HG03442 (cell line): ENCODE data around the gene ERCC2.

Experiments used
- ATAC-seq: cut with Tn5 transposase; IDR thresholded peaks from one replicate; pipeline ENCODE4 v1.9.1; 2021; ENCODE audit warnings: mild to moderate bottlenecking, moderate library complexity; ENCODE audit not compliant: unreplicated experiment

The ERCC2 gene

DNA sequence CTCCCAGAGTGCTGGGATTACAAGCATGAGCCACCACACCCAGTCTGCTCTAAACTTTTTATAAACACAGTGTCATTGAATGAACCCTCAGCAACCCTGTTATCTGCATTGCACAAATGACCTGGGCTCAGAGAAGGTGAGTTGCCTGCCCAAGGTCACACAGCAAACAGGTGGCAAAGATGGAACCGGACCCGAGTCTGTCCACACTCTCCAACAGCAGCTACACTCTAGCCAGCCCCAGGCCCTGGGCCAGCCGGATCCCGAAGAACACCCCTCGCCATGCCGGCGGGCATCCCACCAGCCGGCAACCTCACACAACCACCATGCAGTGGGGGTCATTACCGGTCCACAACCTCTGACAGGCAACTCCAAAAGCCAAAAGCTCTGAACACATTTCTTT is 14.5 kb downstream of the ERCC2 start:
- no peak for ATAC-seq

DNA sequence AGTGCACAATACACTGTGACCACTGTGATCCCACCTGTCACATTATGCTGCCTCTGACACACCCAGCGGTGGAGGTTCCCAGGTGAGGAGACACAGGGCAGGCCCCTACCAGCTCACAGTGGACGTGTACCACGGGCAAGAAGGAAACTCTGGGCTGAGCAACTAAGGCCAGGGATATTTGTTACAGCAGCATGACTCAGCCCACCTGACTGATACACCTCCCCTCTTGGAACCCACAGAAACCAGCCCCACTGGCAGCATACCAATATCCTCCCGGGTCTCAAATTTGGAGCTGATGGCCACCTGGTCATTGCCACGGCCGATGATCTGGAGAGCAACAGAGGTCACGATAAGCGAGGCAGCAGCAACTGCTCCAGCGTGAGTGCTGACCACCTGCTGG is 15.0 kb downstream of the ERCC2 start:
- ATAC-seq, result no peak

DNA sequence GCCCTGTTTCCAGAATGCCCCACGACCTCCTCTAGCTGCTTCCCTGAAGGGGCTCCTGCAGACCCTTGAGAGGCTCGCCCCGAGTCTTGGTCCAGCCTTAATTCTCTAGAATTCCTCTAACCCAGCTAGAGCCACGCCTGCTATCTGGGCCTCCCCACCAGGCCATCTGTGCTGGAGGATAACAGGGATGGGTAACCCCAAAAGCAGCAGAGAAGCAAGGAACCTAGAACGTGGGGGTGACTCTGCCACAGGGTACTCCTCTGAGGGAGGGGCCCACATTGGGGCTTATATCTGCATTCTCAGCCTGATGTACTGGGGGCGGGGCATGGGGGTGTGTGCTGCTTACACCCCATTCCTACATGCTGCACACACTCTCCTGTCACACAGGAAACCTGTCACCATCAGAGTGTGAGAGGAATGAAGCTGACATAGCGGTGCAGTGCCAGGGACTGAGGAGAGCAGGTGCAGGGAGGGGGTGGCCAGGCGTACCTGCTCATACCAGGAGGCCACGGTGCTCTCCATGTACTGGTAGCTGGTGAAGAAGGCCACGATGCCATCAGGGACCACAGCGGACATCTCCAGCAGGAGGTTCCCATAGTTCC is 16.0 kb downstream of the ERCC2 start:
- ATAC-seq, result no peak

DNA sequence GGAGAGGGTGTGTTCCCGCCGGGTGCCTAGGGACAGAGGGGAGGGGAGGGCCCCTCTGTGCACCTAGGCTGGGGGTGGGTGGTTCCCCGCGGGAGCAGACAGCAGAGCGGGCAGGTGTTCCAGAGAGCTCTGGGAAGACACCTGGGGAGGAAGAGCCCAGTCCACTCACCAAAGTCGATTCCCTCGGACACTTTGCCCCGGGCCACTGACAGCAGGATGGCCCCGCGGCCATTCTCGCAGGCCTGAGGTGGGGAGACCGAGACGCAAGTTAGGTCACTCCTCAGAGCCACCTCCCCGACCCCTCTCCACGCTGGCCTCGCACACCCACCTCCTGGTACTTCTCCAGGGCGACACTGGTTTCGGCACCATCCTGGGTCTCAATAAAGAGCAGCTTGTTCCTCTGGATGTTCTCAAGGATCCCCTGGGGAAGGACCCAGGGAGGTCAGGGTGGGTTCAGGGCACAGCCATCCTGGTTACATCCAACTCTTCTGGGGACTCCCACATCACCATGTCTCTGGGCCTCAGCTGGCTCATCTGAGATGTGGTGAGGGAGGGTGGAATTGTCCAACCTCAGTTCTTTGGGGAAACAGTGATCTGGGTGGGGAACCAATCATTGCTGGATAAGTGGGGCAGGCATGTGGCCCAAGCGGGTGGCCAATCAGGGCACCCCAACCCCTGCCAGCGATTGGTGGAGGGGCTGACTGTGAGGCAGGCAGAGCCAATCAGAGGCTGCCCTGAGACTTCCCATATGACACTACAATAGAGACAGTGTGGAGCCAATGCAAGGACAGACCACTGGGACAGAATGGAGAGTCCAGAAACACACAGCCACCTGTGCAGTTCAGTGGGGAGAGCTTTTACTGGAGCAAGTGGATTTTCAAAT is 17.2 kb downstream of the ERCC2 start:
- no peak for ATAC-seq

DNA sequence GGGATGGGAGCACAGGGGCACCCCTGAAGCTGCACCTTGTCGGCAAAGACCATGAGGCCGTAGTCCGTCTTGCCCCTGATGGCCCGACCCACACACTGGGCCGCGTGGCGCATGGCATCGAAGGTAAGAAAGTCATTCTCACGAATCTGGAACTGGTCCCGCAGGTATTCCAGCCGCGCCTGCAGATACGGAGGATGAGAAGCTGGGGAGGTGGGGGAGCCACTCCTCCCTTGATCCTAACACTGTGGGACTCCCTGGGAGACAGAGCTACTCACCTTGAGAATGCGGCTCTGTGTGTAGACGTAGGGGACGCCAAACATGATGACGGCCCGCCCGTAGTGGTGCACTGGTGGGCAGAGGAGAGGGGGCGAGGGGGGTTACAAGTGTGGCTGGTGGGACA is 17.9 kb downstream of the ERCC2 start:
- ATAC-seq, result no peak

DNA sequence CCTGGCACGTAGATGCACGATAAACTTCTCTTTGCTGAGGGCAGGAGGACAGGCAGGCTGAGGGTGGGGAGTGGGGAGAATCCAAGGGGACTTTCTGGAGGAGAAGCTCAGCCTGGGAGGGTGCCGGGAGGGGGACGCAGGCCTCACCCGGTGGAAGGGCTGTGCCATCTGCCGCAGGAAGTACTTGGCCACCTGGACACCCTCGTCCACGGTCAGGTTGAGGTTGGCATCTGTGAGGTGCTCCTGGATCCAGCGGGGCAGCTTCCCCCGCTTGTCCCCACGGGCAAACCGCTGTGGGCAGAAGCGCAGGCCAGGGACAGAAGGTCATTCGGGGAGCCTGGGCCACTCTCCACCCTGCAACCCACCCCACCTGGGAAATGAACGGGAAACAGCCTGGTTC is 18.3 kb downstream of the ERCC2 start:
- no peak for ATAC-seq

DNA sequence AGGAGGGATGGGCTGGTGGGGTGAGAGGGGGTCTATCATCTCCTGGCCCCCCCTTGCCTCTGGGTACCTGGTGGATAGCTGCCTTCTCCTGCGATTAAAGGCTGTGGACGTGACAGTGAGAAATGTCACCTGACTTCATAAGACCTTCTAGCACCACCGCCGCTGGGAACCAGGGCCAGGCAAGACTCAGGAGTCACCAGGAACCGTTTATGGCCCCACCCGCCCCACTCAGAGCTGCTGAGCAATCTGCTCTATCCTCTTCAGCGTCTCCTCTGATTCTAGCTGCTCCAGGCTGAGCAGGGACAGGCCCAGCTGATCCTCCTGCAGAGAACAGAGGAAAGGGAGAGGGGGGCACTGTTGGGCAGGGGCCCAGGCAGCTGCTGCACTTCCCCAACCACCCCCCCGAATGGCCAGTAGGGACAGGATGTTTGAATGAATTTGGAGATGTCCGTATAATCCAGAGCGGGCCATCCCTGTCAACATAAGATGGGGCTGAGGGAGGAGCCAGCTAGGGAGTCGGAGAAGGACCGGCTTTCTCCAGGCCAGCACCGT is 18.9 kb downstream of the ERCC2 start:
- ATAC-seq, result no peak

DNA sequence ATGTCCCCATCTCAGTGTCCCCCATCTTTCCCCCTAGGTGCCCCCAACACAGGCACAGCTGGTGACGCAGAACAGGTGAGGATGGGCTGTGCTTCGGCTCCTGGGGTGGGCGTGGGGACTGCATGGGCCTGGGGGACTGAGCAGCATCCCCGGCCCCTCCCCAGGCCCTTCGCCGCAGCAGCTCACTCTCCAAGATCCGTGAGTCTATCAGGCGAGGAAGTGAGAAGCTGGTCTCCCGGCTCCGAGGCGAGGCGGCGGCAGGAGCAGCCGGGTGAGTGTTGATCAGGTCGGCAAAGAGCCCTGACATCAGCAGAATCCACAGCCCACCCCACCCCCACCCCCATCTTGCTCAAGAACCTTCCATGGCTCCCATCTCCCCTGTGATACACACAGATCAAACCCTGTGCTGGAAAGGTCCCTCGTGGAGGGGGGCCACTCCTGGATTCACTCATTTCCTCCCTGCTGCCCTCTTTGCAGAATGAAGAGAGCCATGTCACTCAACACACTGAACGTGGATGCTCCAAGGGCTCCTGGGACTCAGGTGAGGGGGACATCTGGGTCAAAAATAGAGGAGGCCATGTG is 19.8 kb downstream of the ERCC2 start:
- ATAC-seq, result no peak

DNA sequence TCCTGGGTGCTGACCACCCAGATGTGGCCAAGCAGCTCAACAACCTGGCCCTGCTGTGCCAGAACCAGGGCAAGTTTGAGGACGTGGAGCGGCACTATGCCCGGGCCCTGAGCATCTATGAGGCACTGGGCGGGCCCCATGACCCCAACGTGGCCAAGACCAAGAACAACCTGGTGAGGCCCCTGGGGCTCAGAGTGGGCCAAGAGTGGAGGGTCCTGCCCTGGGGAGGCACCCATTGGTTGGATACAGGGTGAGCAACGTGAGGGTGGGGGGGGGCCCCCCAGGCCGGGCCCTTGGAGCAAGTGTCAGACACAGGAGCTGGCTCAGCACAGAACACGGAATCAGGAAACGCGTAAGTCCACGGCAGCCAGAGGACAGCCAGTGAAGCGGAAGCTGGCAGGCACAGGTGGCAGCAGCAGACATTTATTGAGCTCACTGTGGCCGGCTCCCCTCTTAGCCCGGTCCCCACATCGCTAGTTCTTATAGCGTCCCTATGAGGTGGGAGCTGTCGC is 20.9 kb downstream of the ERCC2 start:
- ATAC-seq, result no peak

DNA sequence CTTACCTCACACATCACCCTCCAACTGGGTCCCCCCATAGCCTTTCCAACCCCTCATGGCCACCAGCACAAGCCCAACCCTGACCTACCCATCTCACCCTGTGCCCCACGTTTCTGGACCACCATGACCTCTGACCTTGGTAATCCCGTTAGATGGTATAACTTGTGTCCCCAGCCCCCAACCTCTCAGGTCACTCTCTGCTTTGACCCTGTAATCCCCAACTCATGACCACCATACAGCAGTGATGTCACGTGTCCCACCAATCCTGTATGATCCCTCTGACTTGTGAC is 21.3 kb downstream of the ERCC2 start:
- ATAC-seq, result no peak

DNA sequence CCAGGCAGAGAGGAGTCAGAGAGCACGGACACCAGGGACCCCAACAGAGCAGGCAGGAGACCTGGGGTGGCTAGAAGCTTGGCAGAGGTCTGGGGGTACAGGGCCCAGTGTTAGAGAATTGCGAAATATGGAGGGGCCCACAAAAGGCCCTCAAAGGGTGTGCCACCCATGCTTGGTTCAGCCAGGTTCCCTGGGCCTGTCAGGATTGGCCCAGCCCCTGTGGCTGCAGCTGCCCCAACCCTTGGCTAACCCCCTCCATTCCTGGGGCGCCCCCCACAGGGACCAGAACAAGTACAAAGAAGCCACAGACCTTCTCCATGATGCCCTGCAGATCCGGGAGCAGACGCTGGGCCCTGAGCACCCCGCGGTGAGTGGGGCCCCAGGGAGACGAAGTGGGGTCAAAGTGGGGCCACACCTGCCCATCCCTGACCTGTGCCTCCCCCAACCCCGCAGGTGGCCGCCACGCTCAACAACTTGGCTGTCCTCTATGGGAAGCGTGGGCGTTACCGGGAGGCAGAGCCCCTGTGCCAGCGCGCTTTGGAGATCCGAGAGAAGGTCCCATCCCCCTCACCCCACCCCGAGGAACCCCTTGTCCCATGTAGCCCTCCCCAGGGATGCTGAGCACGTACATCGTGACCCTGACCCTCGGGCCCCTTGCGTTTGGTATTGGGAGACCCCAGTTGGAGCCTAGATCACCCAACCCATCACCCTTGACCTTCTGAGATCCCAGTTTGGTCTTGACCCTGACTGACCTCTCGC is 21.8 kb downstream of the ERCC2 start:
- no peak for ATAC-seq

DNA sequence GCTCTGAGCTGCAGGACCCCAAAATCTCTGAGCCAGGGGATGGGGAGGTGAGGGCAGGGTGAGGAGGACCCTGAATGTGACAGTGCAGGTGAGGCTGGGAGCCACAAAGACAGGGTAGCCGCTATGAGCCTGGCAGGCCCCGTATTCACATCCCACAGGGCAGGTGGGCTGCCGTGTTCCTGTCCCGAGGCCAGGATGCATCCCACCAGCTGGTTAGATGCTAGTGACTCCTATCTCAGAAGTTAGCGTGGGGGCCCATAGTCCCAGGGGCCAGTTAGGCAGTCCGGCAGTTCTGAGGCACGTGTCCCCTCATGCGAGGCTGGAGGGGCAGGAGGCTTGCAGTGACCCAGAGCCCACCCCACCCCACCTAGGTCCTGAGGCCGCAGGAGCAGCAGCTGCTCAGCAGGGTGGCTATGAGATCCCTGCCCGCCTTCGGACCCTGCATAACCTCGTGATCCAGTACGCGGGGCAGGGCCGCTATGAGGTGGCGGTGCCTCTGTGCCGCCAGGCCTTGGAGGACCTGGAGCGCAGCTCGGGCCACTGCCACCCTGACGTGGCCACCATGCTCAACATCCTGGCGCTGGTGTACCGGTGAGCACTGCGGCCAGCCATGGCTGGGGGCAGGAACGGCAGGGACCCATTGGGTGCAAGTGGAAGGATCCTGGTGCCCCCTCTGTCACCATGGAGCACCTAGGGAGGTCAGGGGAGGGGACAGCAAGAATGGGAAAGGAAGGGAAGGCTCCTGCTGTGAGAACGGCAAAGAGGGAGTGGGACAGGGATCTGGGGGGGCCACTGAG is 22.6 kb downstream of the ERCC2 start:
- ATAC-seq, result no peak

DNA sequence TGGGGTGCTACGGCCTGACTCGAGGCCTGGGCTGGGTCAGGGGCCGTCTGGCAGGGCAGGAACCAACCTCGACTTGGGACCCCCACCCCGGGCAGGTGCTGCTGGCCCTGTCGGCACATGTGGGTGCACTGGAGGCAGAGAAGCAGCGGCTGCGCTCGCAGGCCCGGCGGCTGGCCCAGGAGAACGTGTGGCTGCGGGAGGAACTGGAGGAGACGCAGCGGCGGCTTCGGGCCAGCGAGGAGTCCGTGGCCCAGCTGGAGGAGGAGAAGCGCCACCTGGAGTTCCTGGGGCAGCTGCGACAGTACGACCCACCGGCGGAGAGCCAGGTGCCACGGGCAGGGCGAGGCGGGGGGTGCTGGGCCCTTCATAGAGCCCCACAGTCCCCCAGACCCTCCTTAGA is 23.9 kb downstream of the ERCC2 start:
- no peak for ATAC-seq

DNA sequence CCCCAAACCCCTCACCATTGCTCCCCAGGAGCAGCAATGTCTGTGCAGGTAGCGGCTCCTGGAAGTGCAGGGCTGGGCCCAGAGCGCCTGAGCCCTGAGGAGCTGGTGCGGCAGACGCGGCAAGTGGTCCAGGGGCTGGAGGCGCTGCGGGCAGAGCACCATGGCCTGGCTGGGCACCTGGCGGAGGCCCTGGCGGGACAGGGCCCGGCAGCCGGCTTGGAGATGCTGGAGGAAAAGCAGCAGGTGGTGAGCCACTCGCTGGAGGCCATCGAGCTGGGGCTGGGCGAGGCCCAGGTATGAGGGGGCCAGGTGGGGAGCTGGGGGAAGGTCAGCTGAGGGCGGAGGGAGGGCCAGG is 24.9 kb downstream of the ERCC2 start:
- ATAC-seq, result no peak

DNA sequence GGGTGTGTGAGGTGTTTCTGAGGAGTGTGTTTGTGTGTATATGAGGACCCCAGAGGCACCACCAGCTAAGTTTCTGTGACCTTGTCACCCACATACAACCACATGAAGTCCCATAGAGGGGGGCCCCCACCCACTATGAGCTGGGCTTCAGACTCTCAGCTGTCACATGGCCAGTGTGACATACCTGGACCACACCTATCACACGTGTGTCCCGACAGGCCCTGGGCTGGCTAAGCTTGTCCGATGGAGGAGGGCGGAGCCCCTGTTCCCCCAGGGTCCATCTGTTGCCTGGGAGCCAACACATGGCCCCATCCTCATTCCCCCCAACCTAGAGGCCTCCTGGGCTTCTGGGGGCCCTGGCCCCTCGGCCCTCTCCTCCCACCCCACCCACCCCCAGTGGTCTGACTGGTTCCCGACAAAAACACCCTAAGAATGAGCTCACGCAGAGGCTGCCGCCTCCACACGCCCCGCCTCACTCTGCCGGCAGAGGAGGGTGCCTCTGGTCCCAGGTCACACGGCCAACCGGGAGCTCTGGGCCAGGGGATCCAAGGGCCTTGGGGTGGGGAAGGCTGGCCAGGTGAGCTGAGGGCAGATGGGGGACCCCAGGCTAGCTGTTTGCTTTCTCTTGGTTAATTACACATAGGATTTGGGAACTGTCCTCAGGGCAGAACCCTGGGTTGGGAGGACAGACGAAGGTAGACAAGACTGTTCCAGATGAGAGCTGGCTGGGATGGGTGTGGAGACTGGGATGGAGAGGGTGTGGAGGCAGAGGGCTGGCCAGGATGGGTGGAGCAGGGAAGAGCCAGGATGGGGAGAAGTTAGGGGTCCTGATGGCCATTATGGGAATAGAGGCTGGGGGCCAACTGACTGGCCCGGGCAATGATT is 25.5 kb downstream of the ERCC2 start:
- ATAC-seq, result no peak

DNA sequence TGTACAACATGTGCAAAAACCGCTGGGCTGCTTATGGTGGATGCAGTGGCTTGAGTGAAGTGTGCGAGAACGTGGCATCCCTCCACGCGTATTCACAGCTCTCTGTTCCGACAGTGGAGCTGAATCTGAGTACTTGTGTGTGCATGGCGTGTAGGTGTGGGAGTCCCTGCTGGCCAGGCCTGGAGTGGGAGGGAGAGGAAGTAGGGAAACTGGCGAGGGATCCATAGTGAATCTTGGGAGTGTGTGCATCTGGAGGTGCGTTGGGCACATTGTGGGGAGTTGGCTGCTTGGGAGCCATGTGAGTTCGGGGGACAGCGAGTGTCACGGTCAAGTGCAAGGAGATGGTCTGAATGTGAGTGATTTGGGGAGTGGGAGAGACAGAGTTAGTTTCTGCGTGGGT is 27.5 kb downstream of the ERCC2 start:
- ATAC-seq, result no peak

DNA sequence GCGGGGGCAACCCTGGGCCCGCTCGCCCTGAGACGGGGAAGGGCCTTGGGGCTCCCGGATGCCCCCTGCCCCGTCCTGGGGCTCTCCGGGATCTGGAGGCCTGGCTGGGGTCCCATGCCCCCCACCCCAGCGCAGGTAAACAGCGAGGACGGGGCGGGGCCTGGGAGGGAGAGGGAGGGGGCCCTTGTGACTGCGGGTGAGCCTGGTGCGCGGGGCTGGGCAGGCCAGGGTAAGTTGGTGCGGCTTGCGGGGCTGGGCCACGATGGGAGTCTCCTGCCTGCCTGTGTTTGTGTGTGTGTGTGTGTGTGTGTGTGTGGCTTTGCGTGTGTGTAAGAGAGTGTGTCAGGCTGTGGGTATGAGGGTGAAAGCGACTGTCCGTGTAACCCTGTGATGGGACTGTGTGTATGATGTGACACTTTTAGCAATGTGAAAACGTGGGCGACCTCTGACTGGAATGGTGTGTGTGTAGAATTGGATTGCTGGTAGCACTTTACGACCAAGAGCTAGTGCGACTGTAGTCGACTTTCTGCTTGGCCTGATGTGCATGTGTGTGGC is 29.4 kb downstream of the ERCC2 start:
- no peak for ATAC-seq

DNA sequence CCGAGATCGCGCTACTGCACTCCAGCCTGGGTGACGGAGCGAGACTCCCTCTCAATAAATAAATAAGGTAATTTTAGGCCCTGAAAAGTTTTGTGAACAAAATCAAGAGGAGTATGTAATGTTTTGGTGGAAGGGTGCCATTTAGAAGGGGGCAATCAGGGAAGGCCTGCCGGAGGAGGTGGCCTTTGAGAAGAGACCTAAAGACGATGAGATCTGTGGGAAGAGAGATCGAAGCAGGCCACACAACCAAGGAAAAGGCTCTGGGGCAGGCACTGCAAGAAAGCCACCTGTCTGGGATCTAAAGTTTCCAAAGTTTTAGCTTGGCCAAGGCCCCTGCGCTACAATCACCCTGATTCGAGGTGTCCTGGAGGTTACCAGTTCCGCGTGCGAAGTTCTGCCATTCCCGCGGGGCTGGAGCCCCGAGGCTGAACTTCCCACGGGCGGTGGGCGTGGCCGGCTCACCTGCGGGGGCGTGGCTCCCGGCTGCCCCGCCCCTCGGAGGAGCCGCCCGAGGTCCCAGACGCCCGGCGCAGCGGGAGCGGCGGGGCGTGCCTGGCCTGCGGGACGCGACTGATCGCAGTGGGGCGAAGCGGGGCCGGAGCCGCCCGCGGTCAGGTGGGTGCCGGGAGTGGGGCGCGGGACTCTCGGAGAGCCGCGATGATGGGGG is 30.0 kb downstream of the ERCC2 start, which contains the start of gene KLC3:
TSS of gene KLC3 (plus strand) at position 519 of the 667 bp plus-strand sequence. CDS start 4,792 bp downstream, outside the sequence.
- no peak for ATAC-seq

DNA sequence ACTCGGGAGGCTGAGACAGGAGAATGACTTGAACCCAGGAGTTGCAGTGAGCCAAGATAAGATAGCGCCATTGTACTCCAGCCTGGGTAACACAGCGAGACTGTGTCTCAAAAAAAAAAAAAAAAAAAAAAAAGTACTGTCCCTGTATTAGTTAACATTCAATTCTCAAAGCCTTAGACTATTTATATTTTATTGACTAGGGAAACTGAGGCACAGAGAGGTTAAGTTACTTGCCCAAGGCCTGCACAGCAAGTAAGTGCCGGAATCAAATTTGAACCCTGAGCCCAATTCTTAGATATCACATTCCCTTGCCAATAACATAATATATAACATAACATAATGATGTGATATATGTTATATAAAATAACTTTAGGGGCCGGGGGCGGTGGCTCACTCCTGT is 30.7 kb downstream of the ERCC2 start:
- ATAC-seq, result no peak
